ENCODE data around the gene AEN. TPM values are rescaled to one million over a fixed set of nuclear protein-coding genes. Genes with fewer than 3 reads are reported as not detected.

AEN gene
- polyA plus RNA-seq, 2 of the 4 experiments (the other 2 are of a cell fraction) = 57.2 to 74.9 TPM

DNA sequence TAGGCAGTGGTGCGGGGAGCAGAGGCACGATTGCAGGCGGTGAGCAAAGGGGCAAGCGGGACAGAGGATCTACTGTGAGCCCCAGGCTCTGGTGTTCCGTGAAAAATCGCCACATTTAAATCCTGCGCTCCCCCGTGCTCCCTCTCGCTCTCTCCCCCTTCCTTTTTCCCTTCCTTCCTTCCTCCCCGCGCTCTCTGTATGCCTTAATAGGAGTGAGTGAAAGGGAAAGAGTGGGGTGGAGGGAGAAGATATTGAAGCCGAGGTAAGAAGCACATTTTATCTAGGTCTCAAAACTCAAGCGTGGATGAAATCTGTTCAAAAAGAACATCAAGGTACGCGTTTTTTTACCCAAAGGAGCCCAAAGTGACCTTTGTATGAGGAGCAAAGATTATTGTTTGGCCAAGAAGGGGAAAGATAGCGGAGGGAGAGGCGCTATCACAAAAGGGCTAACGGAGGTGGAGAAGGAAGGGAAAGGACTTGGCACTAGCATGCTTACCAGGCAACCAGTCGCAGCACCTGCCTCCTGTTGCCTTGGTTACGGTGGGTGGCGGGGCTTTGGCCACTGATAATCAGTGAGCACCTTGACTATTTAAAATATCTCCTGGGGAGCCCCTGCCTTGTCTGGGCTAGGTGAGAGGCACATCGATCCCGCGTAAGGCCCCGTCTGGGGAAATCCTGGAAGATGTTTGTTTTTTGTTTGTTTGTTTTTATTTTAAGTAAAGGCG lies 14.9 kb upstream of the AEN start:
- ChIA-PET POLR2A (no interaction called here), CTCF (no interaction called here)
- TF ChIP-seq EHMT2 (IDR thresholded peaks at IDR 0.05; ENCODE audit: low read depth) = no peak
- no peak for TF ChIP-seq ZSCAN20 (CRISPR knock-in tag; IDR thresholded peaks at IDR 0.05)
- no peak for TF ChIP-seq JUNB (IDR thresholded peaks at IDR 0.05)
- no peak for ATAC-seq
- DNase-seq (ENCODE audit: low read depth in 1 of 2, low spot score in 1 of 2) = no peak
- H3K4me2 ChIP-seq = peak overlapping the region; percentile 68; the same call in 2 of the 3 replicates
- no peak overlapping the region for H3K27ac ChIP-seq
- 44% methylated on average over 26 of the region's 26 CpGs for WGBS (ENCODE audit: missing lambda C conversion rate)
- no peak overlapping the region; the same call in 2 of the 3 replicates for H3K4me3 ChIP-seq
- no peaks in the 10 kb centered on the region for H3K9me3 ChIP-seq
- H3K4me1 ChIP-seq = peaks cover 19% of the 10 kb centered on the region
- FAIRE-seq = no peak

DNA sequence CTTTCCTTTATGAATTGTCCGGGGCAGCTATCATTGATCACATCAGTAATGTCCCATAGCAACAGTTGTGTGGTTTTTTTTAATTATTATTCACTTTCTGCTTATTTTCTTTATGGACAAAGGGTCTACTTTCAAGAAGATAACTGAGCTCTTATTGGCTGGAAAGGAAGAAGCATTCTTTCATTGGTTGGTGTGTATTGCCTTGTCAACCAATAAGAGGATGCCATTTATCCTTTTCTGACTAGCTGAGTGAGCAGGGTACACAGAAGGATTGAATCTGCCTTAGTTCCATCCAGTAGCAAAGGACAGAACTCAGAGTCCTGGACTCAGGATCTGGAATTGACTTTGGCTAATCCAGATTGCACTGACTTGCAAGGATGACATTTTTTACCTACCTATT lies 13.2 kb upstream of the AEN start:
- ChIA-PET POLR2A (no interaction called here), CTCF (interaction anchor here (3.6 kb wide), 1 partner anchor 131 kb away, joined by 12 read pairs; no protein-coding TSS in a partner anchor)
- no peak for FAIRE-seq
- DNase-seq (ENCODE audit: low read depth in 1 of 2, low spot score in 1 of 2) = no peak
- Histone ChIP-seq H3K4me3 (no peak overlapping the region), H3K4me2 (no peak overlapping the region), H3K9me3 (no peaks in the 10 kb centered on the region), H3K4me1 (peaks cover 21% of the 10 kb centered on the region), H3K27ac (no peak overlapping the region)
- TF ChIP-seq, protein P1, sequence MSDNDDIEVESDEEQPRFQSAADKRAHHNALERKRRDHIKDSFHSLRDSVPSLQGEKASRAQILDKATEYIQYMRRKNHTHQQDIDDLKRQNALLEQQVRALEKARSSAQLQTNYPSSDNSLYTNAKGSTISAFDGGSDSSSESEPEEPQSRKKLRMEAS (IDR thresholded peaks at IDR 0.05) = no peak
- TF ChIP-seq RARB (CRISPR knock-in tag; IDR thresholded peaks at IDR 0.05) (no peak), CEBPB (IDR thresholded peaks at IDR 0.05) (no peak), KDM1A (IDR thresholded peaks at IDR 0.05; ENCODE audit: low read depth) (no peak), MYC (IDR thresholded peaks at IDR 0.05; ENCODE audit: borderline replicate concordance, low read length) (no peak), HEYL (CRISPR knock-in tag; IDR thresholded peaks at IDR 0.05) (no peak), POLR2AphosphoS2 (conservative IDR thresholded peaks at IDR 0.05; ENCODE audit: low read length) (no peak), ESRRA (IDR thresholded peaks at IDR 0.05; ENCODE audit: borderline replicate concordance, low read length) (no peak), CHD2 (IDR thresholded peaks at IDR 0.05; ENCODE audit: low read length, partially characterized antibody) (no peak), JUNB (IDR thresholded peaks at IDR 0.05) (no peak), POLR2A (IDR thresholded peaks at IDR 0.05; ENCODE audit: low read length) (no peak), ZNF302 (CRISPR knock-in tag; IDR thresholded peaks at IDR 0.05) (no peak), NPAS2 (CRISPR knock-in tag; IDR thresholded peaks at IDR 0.05; ENCODE audit: borderline replicate concordance) (no peak), NR3C1 (IDR thresholded peaks at IDR 0.05) (no peak), FOXS1 (CRISPR knock-in tag; IDR thresholded peaks at IDR 0.05) (no peak)
- TF ChIP-seq, protein P2, sequence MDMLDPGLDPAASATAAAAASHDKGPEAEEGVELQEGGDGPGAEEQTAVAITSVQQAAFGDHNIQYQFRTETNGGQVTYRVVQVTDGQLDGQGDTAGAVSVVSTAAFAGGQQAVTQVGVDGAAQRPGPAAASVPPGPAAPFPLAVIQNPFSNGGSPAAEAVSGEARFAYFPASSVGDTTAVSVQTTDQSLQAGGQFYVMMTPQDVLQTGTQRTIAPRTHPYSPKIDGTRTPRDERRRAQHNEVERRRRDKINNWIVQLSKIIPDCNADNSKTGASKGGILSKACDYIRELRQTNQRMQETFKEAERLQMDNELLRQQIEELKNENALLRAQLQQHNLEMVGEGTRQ (IDR thresholded peaks at IDR 0.05) = no peak
- TF ChIP-seq, protein P3, sequence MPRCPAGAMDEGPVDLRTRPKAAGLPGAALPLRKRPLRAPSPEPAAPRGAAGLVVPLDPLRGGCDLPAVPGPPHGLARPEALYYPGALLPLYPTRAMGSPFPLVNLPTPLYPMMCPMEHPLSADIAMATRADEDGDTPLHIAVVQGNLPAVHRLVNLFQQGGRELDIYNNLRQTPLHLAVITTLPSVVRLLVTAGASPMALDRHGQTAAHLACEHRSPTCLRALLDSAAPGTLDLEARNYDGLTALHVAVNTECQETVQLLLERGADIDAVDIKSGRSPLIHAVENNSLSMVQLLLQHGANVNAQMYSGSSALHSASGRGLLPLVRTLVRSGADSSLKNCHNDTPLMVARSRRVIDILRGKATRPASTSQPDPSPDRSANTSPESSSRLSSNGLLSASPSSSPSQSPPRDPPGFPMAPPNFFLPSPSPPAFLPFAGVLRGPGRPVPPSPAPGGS (IDR thresholded peaks at IDR 0.05) = no peak
- 4% methylated on average over 1 of the region's 1 CpG for WGBS (ENCODE audit: missing lambda C conversion rate)
- no peak for ATAC-seq

DNA sequence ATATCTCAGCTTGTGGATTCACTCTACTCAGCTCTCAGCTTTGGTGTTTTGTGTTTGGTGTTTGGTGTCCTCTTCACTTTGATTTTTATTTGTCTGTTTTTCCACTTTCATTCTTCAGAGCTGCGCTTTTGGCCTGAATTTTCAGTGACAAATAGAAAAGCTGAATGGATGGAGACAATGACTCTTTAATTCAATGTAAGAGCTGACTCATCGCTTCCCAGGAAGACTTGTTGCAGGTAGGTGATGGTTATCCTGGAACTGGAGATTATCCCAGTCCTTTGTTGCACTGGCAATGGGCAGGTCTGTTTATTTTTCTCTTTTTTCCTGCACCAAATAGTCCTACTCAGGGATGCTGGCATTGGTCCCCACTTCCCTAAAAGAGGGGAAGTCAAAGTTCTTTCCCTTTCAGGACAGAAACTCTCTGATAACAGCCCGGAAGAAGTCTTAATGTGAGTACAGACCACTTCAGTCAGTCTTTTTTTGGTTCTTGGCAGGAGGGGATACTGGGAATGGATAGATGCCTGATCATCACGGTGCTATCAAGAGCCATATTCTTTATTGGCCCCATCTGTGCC lies 12.4 kb upstream of the AEN start:
- WGBS (ENCODE audit: missing lambda C conversion rate) = 0% methylated on average over 4 of the region's 4 CpGs
- CTCF ChIA-PET = interaction anchor here (1.0 to 3.6 kb wide), 3 partner anchors 9 to 131 kb away, joined by 3 to 12 read pairs (median 4); no protein-coding TSS in a partner anchor
- Histone ChIP-seq H3K4me1 (peaks cover 25% of the 10 kb centered on the region), H3K4me3 (no peak overlapping the region), H3K4me2 (no peak overlapping the region), H3K9me3 (no peaks in the 10 kb centered on the region), H3K27ac (no peak overlapping the region)
- FAIRE-seq = no peak
- POLR2A ChIA-PET = interaction anchor here (1.7 kb wide), 1 partner anchor 141 kb away, joined by 5 read pairs; the partner anchor contains the start of genes MRPL46 and MRPS11
- DNase-seq (ENCODE audit: low read depth in 1 of 2, low spot score in 1 of 2) = no peak
- TF ChIP-seq HOXB13 (CRISPR knock-in tag; IDR thresholded peaks at IDR 0.05; ENCODE audit: low read depth) (no peak), JUNB (IDR thresholded peaks at IDR 0.05) (no peak), CBX2 (IDR thresholded peaks at IDR 0.05; ENCODE audit: borderline replicate concordance, low read depth) (no peak), MAFK (IDR thresholded peaks at IDR 0.05; ENCODE audit: partially characterized antibody) (peak; percentile 49), BHLHE40 (IDR thresholded peaks at IDR 0.05; ENCODE audit: low read depth, low read length) (no peak)
- no peak for ATAC-seq
